Stomach smooth muscle (tissue), 2 donors: ENCODE measurements around the gene PPTC7.

ENCODE experiments used
- H3K27ac ChIP-seq: one replicate; pipeline ENCODE4 v1.7.0; 2013; ENCODE audit warnings: mild to moderate bottlenecking, low read length, inconsistent platforms
- H3K27me3 ChIP-seq, 2 donors: one replicate each; pipeline ENCODE4 v1.7.0; 2013; ENCODE audit warnings: low read length in 2 of 2; ENCODE audit not compliant: insufficient read depth in 2 of 2, control insufficient read depth in 1 of 2
- H3K36me3 ChIP-seq, 2 donors: one replicate each; pipeline ENCODE4 v1.7.0; 2013; ENCODE audit warnings: low read length in 2 of 2; ENCODE audit not compliant: control insufficient read depth in 2 of 2, insufficient read depth in 2 of 2
- H3K4me1 ChIP-seq: one replicate; pipeline ENCODE4 v1.7.0; 2013; ENCODE audit warnings: low read length; ENCODE audit not compliant: control insufficient read depth, insufficient read depth
- H3K4me3 ChIP-seq, 2 donors: one replicate each; pipeline ENCODE4 v1.7.0; 2013; ENCODE audit warnings: low read length in 2 of 2
- H3K9ac ChIP-seq, 2 donors: one replicate each; pipeline ENCODE4 v1.7.0; 2013; ENCODE audit warnings: low read length in 2 of 2, mild to moderate bottlenecking in 1 of 2
- H3K9me3 ChIP-seq, 2 donors: one replicate each; pipeline ENCODE4 v1.7.0; 2013; ENCODE audit warnings: low read length in 2 of 2; ENCODE audit not compliant: control insufficient read depth in 2 of 2
- donor health status: healthy.
- donor health status: Pancreatic carcinoma.

The PPTC7 gene

GRCh38 chr12:110583137-110584059 is at the start of gene PPTC7:
TSS of gene PPTC7 (minus strand) at chr12:110583318. CDS start at chr12:110583031, 287 bp downstream.
- H3K4me1 ChIP-seq, result peaks cover 34% of the 10 kb centered on the region
- peak within 1 kb of the TSS; percentile 95 to 97 for H3K4me3 ChIP-seq
- no peaks in the 10 kb centered on the region for H3K27me3 ChIP-seq
- H3K36me3 ChIP-seq, result no peaks in the 10 kb centered on the region
- peak within 1 kb of the TSS; percentile 81 for H3K27ac ChIP-seq
- no peaks in the 10 kb centered on the region for H3K9me3 ChIP-seq
- H3K9ac ChIP-seq, result peak within 1 kb of the TSS; percentile 77 to 92

GRCh38 chr12:110627500-110628195 is 44.5 kb upstream of the PPTC7 start:
- no peaks in the 10 kb centered on the region for H3K4me1 ChIP-seq
- no peak overlapping the region for H3K27ac ChIP-seq
- H3K9me3 ChIP-seq, result no peaks in the 10 kb centered on the region
- no peaks in the 10 kb centered on the region for H3K27me3 ChIP-seq
- no peak overlapping the region for H3K4me3 ChIP-seq
- H3K36me3 ChIP-seq, result peaks cover 16% of the 10 kb centered on the region in 2 donors
- H3K9ac ChIP-seq, result no peak overlapping the region

GRCh38 chr12:110622582-110622981 is 39.5 kb upstream of the PPTC7 start:
- Histone ChIP-seq H3K27me3 (no peaks in the 10 kb centered on the region), H3K36me3 (peaks cover 4 to 7% of the 10 kb centered on the region in 2 donors), H3K9ac (no peak overlapping the region), H3K4me1 (no peaks in the 10 kb centered on the region), H3K4me3 (no peak overlapping the region), H3K9me3 (no peaks in the 10 kb centered on the region), H3K27ac (no peak overlapping the region)

GRCh38 chr12:110619534-110619953 is 36.4 kb upstream of the PPTC7 start:
- Histone ChIP-seq H3K4me1 (no peaks in the 10 kb centered on the region), H3K27me3 (no peaks in the 10 kb centered on the region), H3K27ac (no peak overlapping the region), H3K4me3 (no peak overlapping the region), H3K9me3 (no peaks in the 10 kb centered on the region), H3K36me3 (peaks cover 9 to 10% of the 10 kb centered on the region in 2 donors), H3K9ac (no peak overlapping the region)

GRCh38 chr12:110616471-110617115 is 33.5 kb upstream of the PPTC7 start:
- Histone ChIP-seq H3K36me3 (peaks cover 2 to 6% of the 10 kb centered on the region in 2 donors), H3K4me3 (no peak overlapping the region), H3K9ac (no peak overlapping the region), H3K9me3 (no peaks in the 10 kb centered on the region), H3K4me1 (peaks cover 7% of the 10 kb centered on the region), H3K27me3 (no peaks in the 10 kb centered on the region), H3K27ac (no peak overlapping the region)

DNA sequence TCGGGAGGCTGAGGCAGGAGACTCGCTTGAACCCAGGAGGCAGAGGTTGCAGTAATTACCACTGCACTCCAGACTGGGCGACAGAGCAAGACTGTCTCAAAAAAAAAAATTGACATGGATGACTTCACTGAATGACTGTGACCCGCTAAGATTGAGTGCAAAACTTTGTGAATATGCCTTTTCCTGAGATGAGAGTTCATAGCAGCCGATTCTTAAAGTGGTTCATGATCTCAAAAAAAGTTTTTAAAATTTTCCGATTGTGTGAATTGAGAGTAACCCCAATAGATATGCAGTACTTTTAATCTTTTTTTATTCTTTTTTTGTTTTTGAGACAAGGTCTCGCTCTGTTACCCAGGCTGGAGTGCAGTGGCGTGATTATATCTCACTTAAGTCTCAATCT is 32.1 kb upstream of the PPTC7 start:
- Histone ChIP-seq H3K27ac (no peak overlapping the region), H3K9ac (no peak overlapping the region), H3K4me1 (peaks cover 7% of the 10 kb centered on the region), H3K27me3 (no peaks in the 10 kb centered on the region), H3K9me3 (no peaks in the 10 kb centered on the region), H3K36me3 (peaks cover 2 to 6% of the 10 kb centered on the region in 2 donors), H3K4me3 (no peak overlapping the region)

DNA sequence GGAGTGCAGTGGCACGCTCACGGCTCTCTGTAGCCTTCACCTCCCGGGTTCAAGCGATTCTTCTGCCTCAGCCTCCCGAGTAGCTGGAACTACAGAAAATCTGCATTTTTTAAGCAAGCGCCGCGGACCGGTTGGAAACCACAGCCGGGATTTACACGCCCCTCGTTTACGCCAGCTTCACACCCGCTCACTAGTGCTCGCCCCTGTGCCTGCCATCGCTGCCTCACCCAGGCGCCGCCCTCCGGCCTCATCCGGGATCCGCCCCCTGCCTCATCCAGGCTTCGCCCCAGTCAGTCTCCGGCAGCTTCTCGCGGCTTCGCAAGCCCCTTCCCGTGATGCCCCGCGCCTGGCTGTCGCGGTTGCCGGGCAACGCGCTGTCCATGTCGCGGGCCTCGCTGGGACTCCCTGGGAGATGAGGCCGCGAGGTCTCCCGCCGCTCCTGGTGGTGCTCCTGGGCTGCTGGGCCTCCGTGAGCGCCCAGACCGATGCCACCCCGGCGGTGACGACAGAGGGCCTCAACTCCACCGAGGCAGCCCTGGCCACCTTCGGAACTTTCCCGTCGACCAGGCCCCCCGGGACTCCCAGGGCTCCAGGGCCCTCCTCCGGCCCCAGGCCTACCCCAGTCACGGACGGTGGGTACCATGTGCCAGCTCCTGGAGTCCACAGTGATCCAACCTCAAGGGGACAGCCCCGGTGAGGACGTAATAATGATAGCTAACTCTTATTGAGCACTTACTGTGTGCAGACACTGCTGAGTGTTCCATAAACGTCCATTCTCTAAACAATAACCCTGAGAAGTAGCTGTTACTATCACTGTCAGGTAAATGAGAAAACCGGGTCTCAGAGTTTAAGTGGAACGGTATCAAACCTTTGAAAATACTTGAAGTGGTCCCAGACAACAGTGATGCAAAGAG is 30.9 kb upstream of the PPTC7 start, which contains the start of gene TCTN1:
TSS of gene TCTN1 (plus strand) at position 359 of the 914 bp plus-strand sequence. CDS start at position 413, 54 bp downstream.
- Histone ChIP-seq H3K36me3 (peaks cover 2 to 6% of the 10 kb centered on the region in 2 donors), H3K4me1 (peaks cover 7% of the 10 kb centered on the region), H3K9me3 (no peaks in the 10 kb centered on the region), H3K4me3 (peak within 1 kb of the TSS; percentile 79 to 91), H3K9ac (peak within 1 kb of the TSS; percentile 66 to 95), H3K27ac (no peak within 1 kb of the TSS), H3K27me3 (no peaks in the 10 kb centered on the region)

- peaks cover 2 to 6% of the 10 kb centered on the region in 2 donors for H3K36me3 ChIP-seq
- peak overlapping the region; percentile 79 to 91 for H3K4me3 ChIP-seq
- H3K9me3 ChIP-seq, result no peaks in the 10 kb centered on the region
- peaks cover 7% of the 10 kb centered on the region for H3K4me1 ChIP-seq
- H3K27me3 ChIP-seq, result no peaks in the 10 kb centered on the region
- peak overlapping the region; percentile 66 to 95 for H3K9ac ChIP-seq
- no peak overlapping the region for H3K27ac ChIP-seq
Measured at GRCh38 chr12:110613071-110613770, 30.1 kb upstream of the PPTC7 start.

DNA sequence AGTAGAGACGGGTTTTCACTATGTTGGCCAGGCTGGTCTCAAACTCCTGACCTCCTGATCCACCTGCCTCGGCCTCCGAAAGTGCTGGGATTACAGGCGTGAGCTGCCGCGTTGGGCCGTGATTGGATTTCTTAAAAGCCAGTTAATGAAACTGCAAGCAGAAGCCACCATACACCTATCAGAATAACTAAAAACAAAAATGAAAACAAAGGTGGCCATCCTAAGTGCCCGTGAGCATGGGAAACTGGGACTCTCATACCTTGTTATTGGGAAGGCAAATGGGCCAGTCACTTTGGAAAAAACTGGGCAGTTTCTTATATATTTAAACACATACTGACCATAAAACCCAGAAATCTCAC is 23.1 kb upstream of the PPTC7 start:
- no peaks in the 10 kb centered on the region for H3K36me3 ChIP-seq
- no peaks in the 10 kb centered on the region for H3K4me1 ChIP-seq
- no peaks in the 10 kb centered on the region for H3K27me3 ChIP-seq
- no peaks in the 10 kb centered on the region for H3K9me3 ChIP-seq
- H3K27ac ChIP-seq, result no peak overlapping the region
- no peak overlapping the region for H3K9ac ChIP-seq
- H3K4me3 ChIP-seq, result no peak overlapping the region
